Gastrocnemius medialis (tissue), 4 donors: ENCODE measurements around the gene E2F3. TPM values are rescaled to one million over a fixed set of nuclear protein-coding genes. Genes with fewer than 3 reads are reported as not detected.

Experiments
- ATAC-seq, 2 donors: fragments of 150-250 bp; one replicate each; pipeline ENCODE4 v1.9.1; 2016
- DNase-seq, 2 donors: peaks; one replicate each; pipeline ENCODE4 v3.0.0-alpha.2; 2019
- H3K27ac ChIP-seq, 4 donors: fragments of 200-600 bp; sonication (generic); 1 replicate in 1 of 4; 2 replicates in 3 of 4; pipeline ENCODE4 v1.5.1; 2016 to 2018; ENCODE audit warnings: mild to moderate bottlenecking in 2 of 4, moderate library complexity in 1 of 4
- H3K27me3 ChIP-seq, 3 donors: fragments of 200-600 bp; sonication (generic) in 2 of 3; 1 replicate in 1 of 3; 2 replicates in 2 of 3; pipeline versions ENCODE4 v1.5.1 to v1.6.0; 2016 to 2019; ENCODE audit warnings: mild to moderate bottlenecking in 1 of 3, moderate library complexity in 1 of 3
- H3K36me3 ChIP-seq, 2 donors: fragments of 200-600 bp; sonication (generic) in 1 of 2; one replicate each; pipeline ENCODE4 v1.5.1; 2017 to 2018
- H3K4me1 ChIP-seq, 2 donors: fragments of 200-600 bp; sonication (generic) in 1 of 2; one replicate each; pipeline ENCODE4 v1.5.1; 2016 to 2017; ENCODE audit warnings: mild to moderate bottlenecking in 2 of 2
- H3K4me3 ChIP-seq, 4 donors: fragments of 200-600 bp; sonication (generic) in 3 of 4; 1 replicate in 1 of 4; 2 replicates in 3 of 4; pipeline ENCODE4 v1.5.1; 2016 to 2019; ENCODE audit warnings: mild to moderate bottlenecking in 2 of 4
- H3K9me3 ChIP-seq, 3 donors: fragments of 200-600 bp; sonication (generic) in 2 of 3; 1 replicate in 1 of 3; 2 replicates in 2 of 3; pipeline ENCODE4 v1.5.1; 2016 to 2019
- POLR2A ChIP-seq, 2 donors: fragments of 450-650 bp; IDR thresholded peaks; one replicate each; pipeline ENCODE4 v1.6.1; 2017; ENCODE audit warnings: antibody characterized with exemption in 2 of 2, mild to moderate bottlenecking in 2 of 2, moderate library complexity in 2 of 2
- in situ Hi-C, 4 donors: fragments of 200-750 bp; cut with MboI; loops; one replicate each; pipeline versions ENCODE4 v1.15.0 to v1.8.0; 2017; ENCODE audit warnings: low sequenced_read_pairs in 4 of 4
- intact Hi-C: fragments of 100-400 bp; cut with DNase I; formaldehyde crosslinking; loops from one replicate; pipeline ENCODE4 v1.15.1; 2023; ENCODE audit warnings: low total_unique reads
- total RNA-seq, 4 donors: library from RNA; depleted of rRNA; stranded (reverse); fragments of >200 nt; gene quantifications; one replicate each; pipeline versions ENCODE4 v1.1.0 to v1.2.3, GENCODE V29; 2016
- TF ChIP-seq, protein P1 (sequence below), 5 experiments: fragments of 450-650 bp in 3 of 5; fragments of 200-600 bp in 2 of 5; sonication (generic) in 2 of 5; IDR thresholded peaks in 4 of 5; conservative IDR thresholded peaks in 1 of 5; 1 replicate in 4 of 5; 2 replicates in 1 of 5; pipeline ENCODE4 v1.5.1; 2016 to 2019; ENCODE audit warnings: antibody characterized with exemption in 5 of 5, mild to moderate bottlenecking in 3 of 5, moderate library complexity in 3 of 5

The E2F3 gene
- total RNA-seq, 4 donors from 2014 or later, result 5.4 to 13.6 (median 10.7) TPM

DNA sequence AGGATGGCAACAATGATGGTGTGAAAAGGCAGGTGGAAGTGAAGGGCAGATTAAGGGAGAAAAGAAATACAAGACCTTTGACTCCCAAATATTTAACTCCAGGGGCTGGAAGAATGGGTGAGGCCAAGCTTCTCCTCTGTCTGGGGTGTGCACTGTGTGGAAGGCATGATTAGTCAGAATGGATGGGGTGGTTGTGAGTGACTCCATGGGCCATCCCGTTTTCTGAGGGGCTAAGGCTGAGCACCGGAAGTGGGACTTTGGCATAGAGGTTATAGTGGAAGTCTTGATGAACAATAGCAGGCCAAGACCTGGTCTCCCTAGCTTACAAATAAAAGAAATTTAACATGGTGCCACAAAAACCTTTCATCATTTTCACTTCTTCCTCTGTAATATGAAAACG, 12.1 kb downstream of the E2F3 start:
- no peak for ATAC-seq
- H3K4me3 ChIP-seq, result no peak overlapping the region
- peaks cover 37 to 83% of the 10 kb centered on the region in 2 donors for H3K4me1 ChIP-seq
- no peaks in the 10 kb centered on the region for H3K9me3 ChIP-seq
- peak overlapping the region; percentile 38 to 84 (median 66) for H3K27ac ChIP-seq
- H3K36me3 ChIP-seq, result no peaks in the 10 kb centered on the region
- TF ChIP-seq POLR2A (IDR thresholded peaks at IDR 0.05), result no peak
- TF ChIP-seq, protein P1, sequence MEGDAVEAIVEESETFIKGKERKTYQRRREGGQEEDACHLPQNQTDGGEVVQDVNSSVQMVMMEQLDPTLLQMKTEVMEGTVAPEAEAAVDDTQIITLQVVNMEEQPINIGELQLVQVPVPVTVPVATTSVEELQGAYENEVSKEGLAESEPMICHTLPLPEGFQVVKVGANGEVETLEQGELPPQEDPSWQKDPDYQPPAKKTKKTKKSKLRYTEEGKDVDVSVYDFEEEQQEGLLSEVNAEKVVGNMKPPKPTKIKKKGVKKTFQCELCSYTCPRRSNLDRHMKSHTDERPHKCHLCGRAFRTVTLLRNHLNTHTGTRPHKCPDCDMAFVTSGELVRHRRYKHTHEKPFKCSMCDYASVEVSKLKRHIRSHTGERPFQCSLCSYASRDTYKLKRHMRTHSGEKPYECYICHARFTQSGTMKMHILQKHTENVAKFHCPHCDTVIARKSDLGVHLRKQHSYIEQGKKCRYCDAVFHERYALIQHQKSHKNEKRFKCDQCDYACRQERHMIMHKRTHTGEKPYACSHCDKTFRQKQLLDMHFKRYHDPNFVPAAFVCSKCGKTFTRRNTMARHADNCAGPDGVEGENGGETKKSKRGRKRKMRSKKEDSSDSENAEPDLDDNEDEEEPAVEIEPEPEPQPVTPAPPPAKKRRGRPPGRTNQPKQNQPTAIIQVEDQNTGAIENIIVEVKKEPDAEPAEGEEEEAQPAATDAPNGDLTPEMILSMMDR (IDR thresholded peaks at IDR 0.05 in 4 of 5, conservative IDR thresholded peaks at IDR 0.05 in 1 of 5), result no peak
- no peak for DNase-seq
- in situ Hi-C loops (no loop called here), intact Hi-C loops (no loop called here)
- H3K27me3 ChIP-seq, result no peaks in the 10 kb centered on the region

DNA sequence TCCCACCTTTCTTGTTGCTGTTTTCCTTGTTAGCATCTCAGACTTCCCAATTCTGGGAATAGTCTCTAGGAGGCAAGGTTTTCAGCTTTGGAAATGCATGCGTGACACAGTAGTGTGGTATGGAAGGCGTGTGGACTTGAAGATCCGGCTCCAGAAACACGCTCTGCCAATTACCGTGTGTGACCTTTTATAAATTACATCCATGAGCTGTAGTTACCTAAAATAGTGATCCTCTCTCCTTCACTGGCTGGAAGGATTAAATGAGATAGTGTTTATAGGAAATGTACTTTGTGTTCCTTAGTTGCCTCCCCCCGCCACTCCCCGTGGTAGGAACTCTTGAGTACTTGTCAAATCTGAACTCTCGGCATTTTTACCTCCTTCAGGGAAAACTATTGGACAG, 13.0 kb downstream of the E2F3 start:
- Histone ChIP-seq H3K4me1 (peaks cover 29 to 74% of the 10 kb centered on the region in 2 donors), H3K27me3 (no peaks in the 10 kb centered on the region), H3K27ac (peak overlapping the region; percentile 46 to 84 (median 66)), H3K36me3 (no peaks in the 10 kb centered on the region), H3K9me3 (no peaks in the 10 kb centered on the region), H3K4me3 (no peak overlapping the region)
- peak; percentile 21 to 30 for DNase-seq
- ATAC-seq, result peak; percentile 80 to 85
- in situ Hi-C loops, result no loop called here
- TF ChIP-seq POLR2A (IDR thresholded peaks at IDR 0.05), result no peak
- TF ChIP-seq, protein P1 (IDR thresholded peaks at IDR 0.05 in 4 of 5, conservative IDR thresholded peaks at IDR 0.05 in 1 of 5), result no peak
- intact Hi-C loops, result no loop called here

DNA sequence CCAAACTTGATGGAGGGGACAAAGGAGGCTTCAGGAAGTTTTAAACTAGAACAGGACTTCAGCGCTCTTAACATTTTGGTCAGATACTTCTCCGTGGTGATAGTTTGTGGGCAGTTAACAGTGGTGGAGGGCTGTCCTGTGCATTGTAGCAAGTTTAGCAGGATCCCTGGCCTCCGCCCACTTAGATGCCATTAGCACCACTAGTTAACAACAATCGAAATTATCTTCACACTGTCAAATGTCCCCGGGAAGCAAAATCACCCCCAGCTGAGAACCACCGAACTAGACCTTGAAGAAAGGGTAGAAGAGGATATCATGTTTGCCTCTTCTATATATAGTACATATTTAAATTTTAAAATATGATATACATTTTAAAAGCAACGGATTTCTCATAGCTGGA, 13.6 kb downstream of the E2F3 start:
- no peaks in the 10 kb centered on the region for H3K36me3 ChIP-seq
- H3K4me3 ChIP-seq, result no peak overlapping the region
- TF ChIP-seq POLR2A (IDR thresholded peaks at IDR 0.05), result no peak
- TF ChIP-seq, protein P1 (IDR thresholded peaks at IDR 0.05 in 4 of 5, conservative IDR thresholded peaks at IDR 0.05 in 1 of 5), result no peak
- ATAC-seq (no peak), DNase-seq (no peak)
- in situ Hi-C loops (no loop called here), intact Hi-C loops (no loop called here)
- H3K9me3 ChIP-seq, result no peaks in the 10 kb centered on the region
- peak overlapping the region; percentile 46 to 84 (median 66) for H3K27ac ChIP-seq
- no peaks in the 10 kb centered on the region for H3K27me3 ChIP-seq
- H3K4me1 ChIP-seq, result peaks cover 24 to 68% of the 10 kb centered on the region in 2 donors

DNA sequence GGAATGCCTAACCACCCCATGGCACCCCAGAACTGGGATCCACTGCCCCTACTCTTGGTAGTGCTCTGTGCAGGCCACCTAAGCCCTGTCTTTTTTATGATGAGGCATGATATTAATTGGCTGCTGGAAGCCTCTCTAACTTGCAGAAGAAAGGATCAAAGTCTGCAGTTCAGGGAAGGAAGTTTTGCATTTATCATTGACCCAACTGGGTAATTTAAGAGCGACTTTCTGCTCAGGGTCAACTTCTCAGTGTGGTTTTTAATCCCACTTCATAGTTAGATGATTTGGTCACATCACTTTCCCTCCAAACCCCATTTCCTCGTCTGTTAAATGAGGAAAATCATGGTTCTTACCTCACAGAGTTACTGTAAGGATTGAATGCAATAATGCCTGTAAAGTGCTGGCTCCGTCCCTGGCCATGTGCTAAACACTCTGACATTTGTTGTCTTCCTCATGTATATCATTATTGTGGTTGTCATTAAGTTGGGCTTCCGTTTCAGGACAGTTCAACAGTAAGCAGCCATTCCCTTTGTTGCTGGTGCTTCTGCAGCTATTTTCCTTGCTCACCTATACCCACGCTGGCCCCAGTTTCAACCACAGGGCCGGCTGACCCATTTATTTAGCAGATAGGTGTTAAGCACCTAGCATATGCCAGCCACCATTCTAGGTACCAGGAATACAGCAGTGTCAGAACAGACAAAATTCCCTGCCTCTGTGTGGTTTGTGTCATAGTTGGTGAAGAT, 14.2 kb downstream of the E2F3 start:
- TF ChIP-seq, protein P1 (IDR thresholded peaks at IDR 0.05 in 4 of 5, conservative IDR thresholded peaks at IDR 0.05 in 1 of 5), result no peak
- no peak for TF ChIP-seq POLR2A (IDR thresholded peaks at IDR 0.05)
- Histone ChIP-seq H3K4me1 (peaks cover 24 to 65% of the 10 kb centered on the region in 2 donors), H3K27ac (peak overlapping the region; percentile 46 to 84 (median 66)), H3K27me3 (no peaks in the 10 kb centered on the region), H3K36me3 (no peaks in the 10 kb centered on the region), H3K9me3 (no peaks in the 10 kb centered on the region), H3K4me3 (no peak overlapping the region)
- ATAC-seq (peak in 1 of 2 donors; percentile 17), DNase-seq (no peak)
- in situ Hi-C loops, result no loop called here
- intact Hi-C loops, result no loop called here
